ENCODE results near the gene EIF4H.

The EIF4H gene

GRCh38 chr7:74141705-74142104 lies 32.5 kb upstream of the EIF4H start:
- no peak for TF ChIP-seq CTCF (IDR thresholded peaks at IDR 0.05)

GRCh38 chr7:74143383-74143782 lies 30.8 kb upstream of the EIF4H start:
- TF ChIP-seq CTCF (IDR thresholded peaks at IDR 0.05) = no peak

- TF ChIP-seq CTCF (IDR thresholded peaks at IDR 0.05) = no peak
Observed at GRCh38 chr7:74148491-74148890, 25.7 kb upstream of the EIF4H start.

GRCh38 chr7:74149071-74149470 lies 25.1 kb upstream of the EIF4H start:
- no peak for TF ChIP-seq CTCF (IDR thresholded peaks at IDR 0.05)

- TF ChIP-seq CTCF (IDR thresholded peaks at IDR 0.05) = no peak
Observed at GRCh38 chr7:74149603-74150002, 24.6 kb upstream of the EIF4H start.

DNA sequence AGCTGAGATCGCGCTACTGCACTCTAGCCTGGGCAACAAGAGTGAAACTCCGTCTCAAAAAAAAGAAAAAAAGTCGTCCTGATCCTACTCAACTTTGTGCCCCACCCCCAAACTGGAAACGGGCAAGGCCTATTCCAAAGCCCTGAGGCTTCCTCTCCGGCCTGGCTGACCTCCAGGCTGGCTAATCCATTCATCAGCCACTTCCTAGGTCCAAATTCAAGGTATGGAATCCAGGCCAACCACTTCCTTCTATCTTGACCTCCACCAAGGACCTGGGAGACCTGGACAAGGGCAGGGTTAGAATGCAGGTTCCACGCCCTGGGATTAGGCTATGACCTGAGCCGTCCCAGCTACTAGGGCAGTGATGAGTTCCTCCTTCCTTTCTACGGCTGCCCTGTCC lies 20.4 kb upstream of the EIF4H start:
- no peak for TF ChIP-seq CTCF (IDR thresholded peaks at IDR 0.05)

GRCh38 chr7:74155810-74156395 lies 18.3 kb upstream of the EIF4H start:
- no peak for TF ChIP-seq CTCF (IDR thresholded peaks at IDR 0.05)

DNA sequence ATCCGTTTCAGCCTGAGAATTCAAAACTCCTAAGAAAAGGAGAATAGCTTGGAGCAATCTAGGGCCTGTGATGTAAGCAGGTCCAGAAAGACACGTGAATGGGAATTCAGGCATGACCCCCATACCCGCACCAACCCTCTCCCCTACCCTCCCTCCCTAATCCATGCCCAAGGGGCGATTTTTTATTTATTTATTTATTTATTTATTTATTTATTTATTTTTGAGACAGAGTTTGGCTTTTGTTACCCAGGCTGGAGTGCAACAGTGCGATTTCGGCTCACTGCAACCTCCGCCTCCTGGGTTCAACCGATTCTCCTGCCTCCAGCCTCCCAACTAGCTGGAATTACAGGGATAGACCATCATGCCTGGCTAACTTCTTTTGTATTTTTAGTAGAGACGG lies 16.6 kb upstream of the EIF4H start:
- TF ChIP-seq CTCF (IDR thresholded peaks at IDR 0.05) = no peak
